Measurements from ENCODE around the gene SLC8A1.

The SLC8A1 gene

GRCh38 chr2:40129725-40130124 is 322.2 kb downstream of the SLC8A1 start:
- DNase-seq = no peak

DNA sequence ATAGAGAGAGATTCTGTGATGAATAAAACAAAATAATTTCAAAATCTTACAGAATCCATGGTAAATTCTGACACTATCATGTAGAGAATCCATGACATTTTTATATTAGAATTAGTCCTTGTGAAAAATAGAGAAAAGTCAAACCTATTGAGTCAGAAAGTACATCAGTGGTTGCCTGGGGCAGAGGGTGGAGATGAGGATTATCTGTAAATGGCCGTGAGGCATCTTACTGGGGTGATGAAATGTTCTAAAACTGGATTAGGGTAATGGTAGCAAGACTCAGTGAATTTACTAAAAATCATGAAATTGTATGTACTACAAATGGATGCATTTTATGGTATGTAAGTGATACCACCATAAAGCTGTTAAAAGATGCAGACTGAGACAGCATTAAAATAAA is 323.1 kb downstream of the SLC8A1 start:
- DNase-seq = no peak

- DNase-seq = no peak
Measured at GRCh38 chr2:40127890-40128557, 323.9 kb downstream of the SLC8A1 start.

GRCh38 chr2:40127146-40127545 is 324.7 kb downstream of the SLC8A1 start:
- DNase-seq = no peak

DNA sequence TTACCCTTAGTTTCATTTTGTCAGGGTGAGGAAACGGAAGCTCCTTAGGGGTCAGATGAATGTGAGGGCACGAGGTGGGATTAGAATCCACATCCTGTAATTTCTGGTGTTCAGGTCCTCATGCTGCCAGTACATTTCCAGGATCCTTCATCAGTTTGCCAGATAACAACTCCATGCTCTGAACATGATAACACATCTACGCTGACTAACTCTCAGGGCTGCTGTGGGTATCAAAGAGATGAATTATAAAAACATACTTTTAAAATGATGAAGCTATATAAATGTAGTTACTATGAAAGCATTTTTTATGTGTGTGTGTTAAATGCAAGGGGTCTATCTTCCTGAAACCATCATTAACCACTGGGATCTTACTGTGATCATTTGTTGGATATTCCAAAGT is 325.9 kb downstream of the SLC8A1 start:
- no peak for DNase-seq

DNA sequence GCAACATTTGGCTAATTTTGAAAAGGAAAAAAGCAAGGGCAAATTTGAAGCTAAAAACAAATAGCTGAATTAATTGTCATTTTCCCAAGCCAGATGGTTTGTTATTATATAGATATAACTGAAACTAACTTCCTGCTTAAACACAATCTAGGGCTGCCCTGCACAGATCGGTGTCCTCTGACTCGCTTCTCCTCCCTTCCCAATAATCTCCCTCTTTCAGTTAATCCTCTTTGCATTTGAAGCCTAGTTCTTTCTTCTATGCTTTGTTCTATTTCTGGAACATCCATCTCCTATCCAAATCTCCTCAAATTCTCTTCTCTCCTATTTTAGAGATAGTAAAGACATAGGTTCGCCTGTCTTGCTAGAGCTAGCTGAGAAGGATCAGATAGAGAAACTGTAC is 328.1 kb downstream of the SLC8A1 start:
- DNase-seq = no peak

DNA sequence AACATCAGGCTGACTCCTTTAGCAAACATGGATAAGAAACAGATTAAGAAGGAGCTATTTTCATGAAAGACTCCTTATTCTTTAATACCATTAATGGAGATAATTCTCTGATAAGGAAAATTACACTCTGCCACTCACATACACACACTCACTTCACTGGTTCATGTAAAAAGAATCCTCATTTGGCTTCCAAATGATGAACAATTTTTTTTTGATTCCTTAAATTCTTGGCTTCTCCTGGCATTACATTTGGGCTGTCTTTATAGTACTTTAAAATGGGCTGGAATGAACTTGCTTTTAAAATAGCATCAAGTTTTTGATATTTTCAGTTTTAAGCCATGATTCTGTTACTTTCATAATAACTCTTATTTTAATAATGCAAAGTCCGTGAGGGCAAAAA is 328.6 kb downstream of the SLC8A1 start:
- DNase-seq = no peak

GRCh38 chr2:40120957-40121356 is 330.9 kb downstream of the SLC8A1 start:
- no peak for DNase-seq

DNA sequence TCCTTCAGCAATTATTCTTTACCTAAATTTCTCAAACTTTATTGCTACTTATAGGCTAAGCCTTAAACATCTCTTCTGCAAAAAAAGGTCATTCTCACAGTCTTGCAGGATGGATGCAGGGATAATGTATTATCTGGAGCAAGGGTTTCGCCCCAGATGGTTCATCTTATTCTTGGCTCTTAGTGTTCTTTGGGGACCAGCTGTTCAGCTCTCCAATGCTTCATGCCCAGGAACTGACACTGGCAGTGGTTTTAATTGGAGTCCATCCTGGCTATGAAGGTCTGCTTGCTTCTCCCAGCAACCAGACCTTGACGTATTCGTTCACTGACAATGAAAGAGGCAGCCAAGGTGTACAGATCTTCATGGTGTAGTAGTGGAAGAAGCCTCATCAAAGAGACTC is 331.9 kb downstream of the SLC8A1 start:
- no peak for DNase-seq

- DNase-seq = no peak
Measured at GRCh38 chr2:40118622-40119021, 333.3 kb downstream of the SLC8A1 start.

- DNase-seq = no peak
Measured at GRCh38 chr2:40115894-40116293, 336.0 kb downstream of the SLC8A1 start.

DNA sequence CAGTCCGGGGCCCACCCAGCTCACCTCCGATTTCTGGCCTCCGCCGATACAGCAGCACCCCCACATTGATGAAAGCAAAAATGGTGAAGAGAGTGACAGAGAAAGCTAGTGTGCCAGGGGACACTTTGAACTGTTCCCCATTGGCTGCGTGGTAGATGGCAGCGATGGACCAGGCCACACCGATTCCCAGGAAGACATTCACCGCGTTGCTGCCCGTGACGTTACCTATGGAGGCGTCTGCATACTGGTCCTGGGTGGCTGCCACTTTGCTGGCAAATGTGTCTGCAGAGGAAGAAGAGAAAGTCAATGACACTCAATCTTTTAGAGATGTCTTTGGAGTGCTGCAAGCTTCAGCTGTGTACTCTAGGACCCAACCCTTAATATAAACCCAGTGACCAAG is 336.5 kb downstream of the SLC8A1 start:
- no peak for DNase-seq

DNA sequence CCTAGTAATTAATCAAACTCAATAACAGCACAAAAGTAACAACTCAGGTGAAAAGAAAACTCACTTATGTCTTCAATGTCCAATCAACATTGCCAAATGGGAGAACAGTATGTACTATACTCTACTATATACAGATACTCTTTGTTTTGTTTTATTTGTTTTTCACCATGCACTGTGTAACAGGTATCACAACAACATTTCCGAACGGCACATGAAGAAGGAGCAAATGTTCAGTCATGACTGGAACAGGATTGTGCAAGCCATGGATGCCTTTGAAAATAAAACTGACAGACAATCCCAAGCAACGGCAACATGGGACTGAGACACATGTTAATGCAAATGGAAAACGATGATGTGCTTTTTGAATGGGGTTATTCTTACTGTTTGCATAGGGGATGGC is 337.9 kb downstream of the SLC8A1 start:
- no peak for DNase-seq

GRCh38 chr2:40113272-40113968 is 338.5 kb downstream of the SLC8A1 start:
- DNase-seq = no peak

DNA sequence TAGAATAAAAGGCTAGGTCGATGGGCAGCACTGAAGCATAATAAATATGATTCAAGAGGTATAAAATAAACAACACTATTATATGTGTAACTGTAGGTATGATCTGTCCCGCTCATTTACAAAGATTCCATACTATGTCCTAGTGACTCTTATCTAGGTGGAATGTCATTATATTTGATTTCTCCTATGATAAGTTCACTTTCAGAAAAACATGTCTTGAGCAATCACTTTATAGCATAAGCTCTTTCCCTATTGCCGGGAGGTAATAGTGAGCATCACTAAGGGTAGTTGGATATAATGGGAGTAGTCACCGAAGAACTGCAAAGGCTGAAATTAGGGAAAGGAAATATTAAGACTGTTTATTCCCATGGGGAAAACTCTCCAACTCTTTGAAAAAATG is 342.5 kb downstream of the SLC8A1 start:
- DNase-seq = no peak

DNA sequence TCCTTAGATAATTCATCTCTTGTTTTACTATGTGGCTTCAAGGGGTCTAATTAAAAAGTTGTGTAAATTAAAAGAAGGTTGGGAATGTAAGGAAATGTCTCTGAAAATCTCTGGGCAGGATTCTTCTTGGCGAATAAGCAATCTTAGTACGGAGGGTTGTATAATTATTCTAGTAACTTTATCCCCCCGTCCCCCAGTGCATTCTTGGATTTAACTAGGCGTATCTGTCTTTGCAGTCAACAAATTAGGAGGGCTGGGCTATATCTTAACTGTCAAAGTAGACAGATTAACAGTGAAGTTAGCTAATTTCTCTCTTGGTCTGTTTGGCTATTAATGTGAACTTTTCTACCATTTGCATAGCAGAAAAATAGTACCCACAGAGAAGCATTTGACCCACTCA is 343.0 kb downstream of the SLC8A1 start:
- no peak for DNase-seq

DNA sequence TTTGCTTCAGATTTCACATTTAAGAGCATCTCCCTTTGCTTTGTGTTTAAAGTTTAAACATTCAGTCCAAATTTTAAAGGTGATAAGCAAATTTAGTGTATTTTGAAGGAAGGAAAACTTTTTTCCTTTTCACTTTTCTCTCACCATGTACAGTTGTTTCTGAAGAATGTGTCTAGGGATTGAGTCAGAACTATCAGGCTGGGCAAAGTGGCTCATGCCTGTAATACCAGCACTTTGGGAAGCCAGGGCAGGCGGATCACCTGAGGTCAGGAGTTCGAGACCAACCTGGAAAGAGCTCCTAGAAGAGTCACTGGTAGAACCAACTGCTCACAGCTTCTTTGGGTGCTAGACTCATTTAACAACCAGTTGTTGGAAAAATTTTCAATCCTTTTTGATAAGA is 345.8 kb downstream of the SLC8A1 start:
- no peak for DNase-seq

GRCh38 chr2:40105593-40105992 is 346.3 kb downstream of the SLC8A1 start:
- peak; percentile 35 for DNase-seq

GRCh38 chr2:40103590-40103989 is 348.3 kb downstream of the SLC8A1 start:
- DNase-seq = no peak

DNA sequence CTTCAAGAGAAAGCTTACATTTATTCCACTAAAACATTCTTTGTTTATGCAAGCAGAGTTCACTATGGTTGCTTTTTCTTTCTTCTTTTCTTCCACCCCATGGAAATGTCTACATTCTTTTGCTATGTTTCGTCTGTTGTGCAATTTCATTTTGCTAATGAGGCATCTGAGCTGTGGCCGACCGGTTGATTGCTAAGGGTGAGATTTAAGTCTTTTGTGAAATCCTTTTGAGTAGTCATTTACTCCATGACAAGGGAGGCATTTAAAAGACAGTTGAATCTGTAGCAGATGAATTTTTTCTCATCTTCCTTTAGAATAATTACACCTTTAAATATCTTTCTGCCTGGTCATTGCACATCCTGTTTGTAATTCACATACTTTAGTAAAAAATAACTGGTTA is 348.7 kb downstream of the SLC8A1 start:
- no peak for DNase-seq

- no peak for DNase-seq
Measured at GRCh38 chr2:40102447-40102846, 349.4 kb downstream of the SLC8A1 start.

- no peak for DNase-seq
Measured at GRCh38 chr2:40101131-40101575, 350.7 kb downstream of the SLC8A1 start.

GRCh38 chr2:40100676-40101075 is 351.2 kb downstream of the SLC8A1 start:
- no peak for DNase-seq

- no peak for DNase-seq
Measured at GRCh38 chr2:40098786-40099470, 353.0 kb downstream of the SLC8A1 start.
